Adrenal gland (tissue), 12 donors: ENCODE measurements around the gene RPRD1B. TPM values are rescaled to one million over a fixed set of nuclear protein-coding genes. Genes with fewer than 3 reads are reported as not detected.

Experiments used
- DNase-seq, 7 donors: peaks; one replicate each; pipeline ENCODE4 v3.0.0-alpha.2; 2019 to 2020
- H3K27ac ChIP-seq, 5 donors: fragments of 200-600 bp; sonication (generic) in 4 of 5; 1 replicate in 3 of 5; 2 replicates in 2 of 5; pipeline versions ENCODE4 v1.5.1 to v1.8.0; 2016 to 2020; ENCODE audit warnings: mild to moderate bottlenecking in 1 of 5
- H3K27me3 ChIP-seq: fragments of 200-600 bp; 2 replicates; pipeline ENCODE4 v1.8.0; 2021
- H3K36me3 ChIP-seq, 2 donors: fragments of 200-600 bp; replicated peaks in 1 of 2; 1 replicate in 1 of 2; 2 replicates in 1 of 2; pipeline versions ENCODE4 v1.5.1 to v1.8.0; 2018 to 2022
- H3K4me1 ChIP-seq, 2 donors: fragments of 200-600 bp; replicated peaks in 1 of 2; 1 replicate in 1 of 2; 2 replicates in 1 of 2; pipeline versions ENCODE4 v1.5.1 to v1.8.0; 2018 to 2021
- H3K4me3 ChIP-seq, 4 donors: fragments of 200-600 bp; sonication (generic) in 3 of 4; one replicate each; pipeline ENCODE4 v1.5.1; 2016 to 2018
- H3K9me3 ChIP-seq, 3 donors: fragments of 200-600 bp; sonication (generic) in 1 of 3; replicated peaks in 1 of 3; 1 replicate in 2 of 3; 2 replicates in 1 of 3; pipeline versions ENCODE4 v1.5.1 to v1.8.0; 2016 to 2021
- POLR2A ChIP-seq, 2 donors: fragments of 450-650 bp; IDR thresholded peaks; one replicate each; pipeline ENCODE4 v1.6.1; 2017; ENCODE audit warnings: antibody characterized with exemption in 2 of 2, mild to moderate bottlenecking in 2 of 2, moderate library complexity in 1 of 2
- WGBS, 4 donors: extraction: QIAGEN DNeasy Blood & Tissue Kit in 2 of 4; methylation state at CpG; one replicate each; pipeline versions ENCODE4 v1.1.5 to v1.1.7; 2013 to 2017; 5-methylcytosine and 5-hydroxymethylcytosine counted together
- intact Hi-C, 2 donors: fragments of 100-400 bp; cut with DNase I; formaldehyde crosslinking; loops; one replicate each; pipeline versions ENCODE4 v1.14.1 to v1.15.0; 2022 to 2023
- polyA plus RNA-seq, 3 donors: library from polyadenylated mRNA; stranded (reverse); fragments of 200-250 nt in 2 of 3; fragments of 350-450 nt in 1 of 3; fragmentation: Illumina TruSeq in 1 of 3; extraction: RNeasy Lipid Tissue Mini Kit (QIAGEN cat#74804) in 1 of 3; gene quantifications; one replicate each; pipeline ENCODE4 v1.2.3, GENCODE V29; 2013 to 2014
- total RNA-seq, 9 donors: library from RNA; depleted of rRNA in 4 of 9; stranded (reverse); fragments of >200 nt in 4 of 9; fragments of 120-200 nt in 1 of 9; fragmentation: NEBNext Ultra II Directional in 1 of 9; extraction: Animal tissue kit (Norgen Biotek cat#: 25700) in 1 of 9; gene quantifications; one replicate each; pipeline versions ENCODE4 v1.1.0 to v1.2.4, GENCODE V29; 2013 to 2023
- TF ChIP-seq, protein P1 (sequence below), 6 experiments: fragments of 450-650 bp in 4 of 6; fragments of 200-600 bp in 2 of 6; sonication (generic) in 1 of 6; IDR thresholded peaks; 1 replicate in 5 of 6; 2 replicates in 1 of 6; pipeline versions ENCODE4 v1.5.1 to v1.8.0; 2016 to 2021; ENCODE audit warnings: antibody characterized with exemption in 6 of 6, mild to moderate bottlenecking in 2 of 6, moderate library complexity in 1 of 6
- donor health status: healthy with polysubstance abuse.
- donor health status: Bipolar disorder and iron deficiency.
- donor health status: DM: yes; HTN: yes; CAD: no.
- donor health status: DM: no; HTN: no; CAD: no.
- donor health status: DM: no; HTN: no; CAD: no.
- donor health status: DM: yes; HTN: yes; CAD: no.

RPRD1B gene
- total and polyA plus RNA-seq, 12 donors: 5.9 to 36.4 (median 27.1) TPM

GRCh38 chr20:37988306-37988954 lies 45.1 kb upstream of the RPRD1B start:
- peak overlapping the region in 2 of 5 donors; percentile 1 to 10 for H3K27ac ChIP-seq
- TF ChIP-seq POLR2A (IDR thresholded peaks at IDR 0.05): no peak
- TF ChIP-seq, protein P1, sequence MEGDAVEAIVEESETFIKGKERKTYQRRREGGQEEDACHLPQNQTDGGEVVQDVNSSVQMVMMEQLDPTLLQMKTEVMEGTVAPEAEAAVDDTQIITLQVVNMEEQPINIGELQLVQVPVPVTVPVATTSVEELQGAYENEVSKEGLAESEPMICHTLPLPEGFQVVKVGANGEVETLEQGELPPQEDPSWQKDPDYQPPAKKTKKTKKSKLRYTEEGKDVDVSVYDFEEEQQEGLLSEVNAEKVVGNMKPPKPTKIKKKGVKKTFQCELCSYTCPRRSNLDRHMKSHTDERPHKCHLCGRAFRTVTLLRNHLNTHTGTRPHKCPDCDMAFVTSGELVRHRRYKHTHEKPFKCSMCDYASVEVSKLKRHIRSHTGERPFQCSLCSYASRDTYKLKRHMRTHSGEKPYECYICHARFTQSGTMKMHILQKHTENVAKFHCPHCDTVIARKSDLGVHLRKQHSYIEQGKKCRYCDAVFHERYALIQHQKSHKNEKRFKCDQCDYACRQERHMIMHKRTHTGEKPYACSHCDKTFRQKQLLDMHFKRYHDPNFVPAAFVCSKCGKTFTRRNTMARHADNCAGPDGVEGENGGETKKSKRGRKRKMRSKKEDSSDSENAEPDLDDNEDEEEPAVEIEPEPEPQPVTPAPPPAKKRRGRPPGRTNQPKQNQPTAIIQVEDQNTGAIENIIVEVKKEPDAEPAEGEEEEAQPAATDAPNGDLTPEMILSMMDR (IDR thresholded peaks at IDR 0.05): no peak
- no peaks in the 10 kb centered on the region for H3K27me3 ChIP-seq
- peaks cover 21 to 65% of the 10 kb centered on the region in 2 donors for H3K4me1 ChIP-seq
- intact Hi-C loops: no loop called here
- DNase-seq: no peak
- H3K4me3 ChIP-seq: no peak overlapping the region
- 91 to 96% (median 94%) methylated on average over 5 of the region's 5 CpGs for WGBS, 4 donors
- no peaks in the 10 kb centered on the region for H3K9me3 ChIP-seq
- H3K36me3 ChIP-seq: no peaks in the 10 kb centered on the region

DNA sequence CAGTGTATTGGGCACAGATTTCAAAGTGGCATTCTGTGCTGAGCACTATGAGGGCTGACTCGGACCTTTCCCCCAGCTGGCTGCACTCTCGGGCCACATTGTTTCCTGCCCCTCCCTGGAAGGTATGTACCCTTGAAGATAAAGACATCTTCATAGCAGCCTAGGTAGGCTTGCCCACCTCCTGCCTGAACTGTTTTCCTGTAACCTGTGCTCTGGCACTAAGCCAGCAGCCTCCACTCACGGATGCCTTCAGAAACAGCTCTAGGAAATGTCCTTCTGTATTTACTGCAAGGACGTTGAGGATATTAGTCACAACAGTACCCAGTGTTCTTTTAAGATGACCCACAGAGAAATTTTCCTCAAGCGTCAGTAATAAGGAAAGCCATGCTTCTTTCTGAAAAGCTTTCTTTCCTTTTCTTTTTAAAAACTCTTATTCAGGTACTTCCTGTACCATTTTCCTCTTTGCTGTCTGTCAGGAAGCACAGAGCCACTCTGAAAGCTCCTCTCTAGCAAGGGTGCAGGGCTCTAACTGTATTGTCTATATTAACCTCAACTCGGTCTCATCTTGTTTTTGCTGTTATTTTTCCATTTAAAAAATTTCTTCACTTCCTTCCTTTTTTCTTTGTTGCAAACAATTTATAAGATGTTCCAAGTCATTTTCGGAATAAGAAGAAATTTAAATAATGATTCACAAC lies 43.8 kb upstream of the RPRD1B start:
- Histone ChIP-seq H3K4me3 (no peak overlapping the region), H3K27ac (peak overlapping the region in 3 of 5 donors; percentile 49 to 79 (median 66)), H3K36me3 (peaks cover 0 to 3% of the 10 kb centered on the region in 2 donors), H3K9me3 (no peaks in the 10 kb centered on the region), H3K4me1 (peaks cover 25 to 66% of the 10 kb centered on the region in 2 donors), H3K27me3 (no peaks in the 10 kb centered on the region)
- intact Hi-C loops: loop anchor here in 1 of 2 donors (10.0 kb wide), 2 partner anchors 65 to 425 kb away; no protein-coding TSS in a partner anchor
- 23 to 27% (median 24%) methylated on average over 7 of the region's 7 CpGs for WGBS, 4 donors
- peak; percentile 43 to 79 (median 67) for DNase-seq
- TF ChIP-seq POLR2A (IDR thresholded peaks at IDR 0.05): no peak

- H3K36me3 ChIP-seq: peaks cover 0 to 12% of the 10 kb centered on the region in 2 donors
- H3K4me1 ChIP-seq: peaks cover 25 to 68% of the 10 kb centered on the region in 2 donors
- H3K27me3 ChIP-seq: no peaks in the 10 kb centered on the region
- peak in 6 of 7 donors; percentile 28 to 83 (median 56) for DNase-seq
- TF ChIP-seq POLR2A (IDR thresholded peaks at IDR 0.05): no peak
- TF ChIP-seq, protein P1 (IDR thresholded peaks at IDR 0.05): no peak
- no peak overlapping the region for H3K4me3 ChIP-seq
- no peaks in the 10 kb centered on the region for H3K9me3 ChIP-seq
- intact Hi-C loops: loop anchor here in 1 of 2 donors (10.0 kb wide), 2 partner anchors 64 to 426 kb away; no protein-coding TSS in a partner anchor
- WGBS, 4 donors: 31 to 52% (median 38%) methylated on average over 4 to 10 of the region's 10 CpGs
- H3K27ac ChIP-seq: peak overlapping the region in 3 of 5 donors; percentile 49 to 79 (median 66)
Measured at GRCh38 chr20:37990571-37991151, 42.9 kb upstream of the RPRD1B start.

DNA sequence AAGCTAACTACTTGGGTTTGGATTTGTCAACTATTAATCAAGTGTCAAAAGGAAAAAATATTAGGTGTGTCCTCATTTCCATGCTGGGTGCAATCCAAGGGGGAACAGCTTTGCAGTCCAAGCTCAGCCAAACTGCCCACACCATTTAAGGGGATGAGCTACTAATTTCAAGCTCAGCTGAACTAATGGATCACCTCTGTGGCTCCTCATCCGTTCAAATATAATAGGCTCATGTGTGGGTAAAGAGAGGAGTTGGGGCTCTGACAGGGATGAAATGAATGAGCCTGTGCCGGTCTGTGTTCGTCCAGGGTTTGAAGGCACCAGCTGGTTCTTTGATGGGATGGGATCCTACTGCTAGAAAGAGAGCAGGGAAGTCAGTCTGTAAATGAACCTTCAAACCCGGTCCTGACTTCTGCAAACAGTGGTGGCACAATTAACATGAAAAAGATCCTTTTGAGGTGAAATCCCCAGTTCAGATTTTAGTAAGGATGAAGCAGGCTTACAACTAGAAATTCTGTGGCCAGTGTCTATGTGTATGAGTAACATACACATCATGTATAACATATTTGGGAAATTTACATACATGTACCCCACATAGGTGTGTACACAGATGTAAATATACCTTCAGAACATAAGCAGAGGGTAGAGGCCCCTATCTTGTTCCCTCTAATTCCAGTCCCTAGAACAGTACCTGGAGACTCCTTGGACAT lies 42.2 kb upstream of the RPRD1B start:
- peaks cover 25 to 65% of the 10 kb centered on the region in 2 donors for H3K4me1 ChIP-seq
- DNase-seq: no peak
- peak overlapping the region in 2 of 5 donors; percentile 66 to 79 for H3K27ac ChIP-seq
- WGBS, 4 donors: 72 to 79% (median 74%) methylated on average over 4 of the region's 4 CpGs
- intact Hi-C loops: loop anchor here in 1 of 2 donors (10.0 kb wide), 2 partner anchors 63 to 427 kb away; no protein-coding TSS in a partner anchor
- no peaks in the 10 kb centered on the region for H3K9me3 ChIP-seq
- no peak overlapping the region for H3K4me3 ChIP-seq
- TF ChIP-seq, protein P1 (IDR thresholded peaks at IDR 0.05): no peak
- TF ChIP-seq POLR2A (IDR thresholded peaks at IDR 0.05): no peak
- H3K27me3 ChIP-seq: no peaks in the 10 kb centered on the region
- H3K36me3 ChIP-seq: peaks cover 0 to 19% of the 10 kb centered on the region in 2 donors
